SU-DHL-6 (cell line): ENCODE measurements around the gene RSBN1L.

Source experiments
- H2AFZ ChIP-seq: fragments of 200-600 bp; sonication (generic); 2 replicates; pipeline ENCODE4 v1.6.1; 2014; ENCODE audit warnings: low read depth, mild to moderate bottlenecking, moderate library complexity, mixed read lengths, antibody characterized with exemption, low read length; ENCODE audit not compliant: severe bottlenecking
- H3F3A ChIP-seq: fragments of 200-600 bp; shearing (Covaris generic); 2 replicates; pipeline ENCODE4 v1.6.0; 2016; ENCODE audit warnings: antibody characterized with exemption, mild to moderate bottlenecking; ENCODE audit not compliant: insufficient read depth
- H3K27ac ChIP-seq: fragments of 200-600 bp; sonication (generic); 2 replicates; pipeline ENCODE4 v1.5.1; 2016; ENCODE audit warnings: low read depth, mild to moderate bottlenecking, low read length, moderate library complexity, mixed read lengths
- H3K27me3 ChIP-seq: fragments of 200-600 bp; sonication (generic), shearing (Covaris generic); 2 replicates; pipeline ENCODE4 v1.6.0; 2014; ENCODE audit warnings: mild to moderate bottlenecking, low read length
- H3K36me3 ChIP-seq: fragments of 200-600 bp; sonication (generic); 2 replicates; pipeline ENCODE4 v1.6.1; 2014; ENCODE audit warnings: mild to moderate bottlenecking, low read length, mixed read lengths
- H3K4me2 ChIP-seq: fragments of 300-600, 200-600 bp; shearing (Covaris generic), sonication (generic); 2 replicates; pipeline ENCODE4 v1.6.0; 2014; ENCODE audit warnings: low read length, low read depth, mild to moderate bottlenecking; ENCODE audit not compliant: poor library complexity, severe bottlenecking
- H3K4me3 ChIP-seq: fragments of 200-600 bp; sonication (generic); 2 replicates; pipeline ENCODE4 v1.5.1; 2014; ENCODE audit warnings: antibody characterized with exemption, low read length, mild to moderate bottlenecking, mixed read lengths; ENCODE audit not compliant: insufficient read depth, poor library complexity, severe bottlenecking
- H3K79me2 ChIP-seq: fragments of 200-600 bp; sonication (generic); 2 replicates; pipeline ENCODE4 v1.6.1; 2014; ENCODE audit warnings: mild to moderate bottlenecking, low read length, moderate library complexity; ENCODE audit not compliant: insufficient read depth
- H3K9ac ChIP-seq: fragments of 200-600 bp; sonication (generic); 2 replicates; pipeline ENCODE4 v1.7.0; 2014; ENCODE audit warnings: mild to moderate bottlenecking, low read length
- H3K9me2 ChIP-seq: fragments of 200-600 bp; sonication (generic); replicated peaks from 2 replicates; pipeline ENCODE4 v1.6.1; 2014; ENCODE audit warnings: low read length; ENCODE audit not compliant: insufficient read depth
- H3K9me3 ChIP-seq: fragments of 200-600 bp; sonication (generic); 2 replicates; pipeline ENCODE4 v1.6.1; 2014; ENCODE audit warnings: low read length, mixed read lengths; ENCODE audit not compliant: insufficient read depth
- H4K20me1 ChIP-seq: fragments of 200-600 bp; sonication (generic); 2 replicates; pipeline ENCODE4 v1.6.1; 2014; ENCODE audit warnings: low read depth, mild to moderate bottlenecking, antibody characterized with exemption, low read length, moderate library complexity, mixed read lengths
- CTCF ChIP-seq: fragments of 200-600 bp; sonication (generic); IDR thresholded peaks from one replicate; pipeline ENCODE4 v1.5.1; 2017; ENCODE audit warnings: antibody characterized with exemption, mild to moderate bottlenecking, low read length, moderate library complexity; ENCODE audit not compliant: insufficient read depth, poor library complexity, severe bottlenecking
- EZH2phosphoT487 ChIP-seq: fragments of 200-600 bp; sonication (generic), shearing (Covaris generic); conservative IDR thresholded peaks from 2 replicates; pipeline ENCODE4 v1.6.1; 2018; ENCODE audit warnings: mild to moderate bottlenecking, antibody characterized with exemption, low read length, moderate library complexity, mixed read lengths

RSBN1L gene

GRCh38 chr7:77661816-77662215 lies 34.4 kb upstream of the RSBN1L start:
- no peak for TF ChIP-seq CTCF
- Histone ChIP-seq H3K9me2 (no peaks in the 10 kb centered on the region), H3F3A (no peaks in the 10 kb centered on the region), H3K9me3 (no peaks in the 10 kb centered on the region), H4K20me1 (no peaks in the 10 kb centered on the region), H3K4me3 (no peak overlapping the region), H2AFZ (no peak overlapping the region), H3K27me3 (no peaks in the 10 kb centered on the region), H3K79me2 (no peaks in the 10 kb centered on the region), H3K4me2 (no peak overlapping the region), H3K27ac (no peak overlapping the region), H3K9ac (no peak overlapping the region), H3K36me3 (no peaks in the 10 kb centered on the region)

- H3K27me3 ChIP-seq = no peaks in the 10 kb centered on the region
- no peaks in the 10 kb centered on the region for H4K20me1 ChIP-seq
- H3F3A ChIP-seq = no peaks in the 10 kb centered on the region
Observed at GRCh38 chr7:77662869-77663268, 33.4 kb upstream of the RSBN1L start.

GRCh38 chr7:77664715-77665114 lies 31.5 kb upstream of the RSBN1L start:
- no peak overlapping the region for H3K27ac ChIP-seq
- no peaks in the 10 kb centered on the region for H3F3A ChIP-seq
- no peak overlapping the region for H3K9ac ChIP-seq
- H3K36me3 ChIP-seq = no peaks in the 10 kb centered on the region
- no peaks in the 10 kb centered on the region for H4K20me1 ChIP-seq
- TF ChIP-seq CTCF (no peak), EZH2phosphoT487 (no peak)
- H2AFZ ChIP-seq = no peak overlapping the region
- no peaks in the 10 kb centered on the region for H3K9me2 ChIP-seq
- H3K27me3 ChIP-seq = no peaks in the 10 kb centered on the region
- H3K9me3 ChIP-seq = no peaks in the 10 kb centered on the region
- no peak overlapping the region for H3K4me3 ChIP-seq
- no peak overlapping the region for H3K4me2 ChIP-seq
- H3K79me2 ChIP-seq = no peaks in the 10 kb centered on the region

More at GRCh38 chr7:77662869-77663268, 33.4 kb upstream of the RSBN1L start:
- H2AFZ ChIP-seq = no peak overlapping the region
- TF ChIP-seq CTCF = no peak
- TF ChIP-seq EZH2phosphoT487 = no peak
- no peak overlapping the region for H3K9ac ChIP-seq
- no peaks in the 10 kb centered on the region for H3K36me3 ChIP-seq
- H3K79me2 ChIP-seq = no peaks in the 10 kb centered on the region
- no peak overlapping the region for H3K4me3 ChIP-seq
- no peak overlapping the region for H3K4me2 ChIP-seq
- no peaks in the 10 kb centered on the region for H3K9me2 ChIP-seq
- H3K9me3 ChIP-seq = no peaks in the 10 kb centered on the region
- H3K27ac ChIP-seq = no peak overlapping the region

- H3K9me3 ChIP-seq = no peaks in the 10 kb centered on the region
- H2AFZ ChIP-seq = no peak overlapping the region
- H3K9me2 ChIP-seq = no peaks in the 10 kb centered on the region
- no peak overlapping the region for H3K4me3 ChIP-seq
- H4K20me1 ChIP-seq = no peaks in the 10 kb centered on the region
- no peaks in the 10 kb centered on the region for H3K79me2 ChIP-seq
- no peaks in the 10 kb centered on the region for H3K36me3 ChIP-seq
- H3K27me3 ChIP-seq = no peaks in the 10 kb centered on the region
- H3K4me2 ChIP-seq = no peak overlapping the region
- no peak overlapping the region for H3K9ac ChIP-seq
- no peaks in the 10 kb centered on the region for H3F3A ChIP-seq
- H3K27ac ChIP-seq = no peak overlapping the region
- TF ChIP-seq EZH2phosphoT487 (no peak), CTCF (no peak)
Observed at GRCh38 chr7:77665161-77665560, 31.1 kb upstream of the RSBN1L start.
